ENCODE measurements around the gene ADAMTSL1. TPM values are rescaled to one million over a fixed set of nuclear protein-coding genes. Genes with fewer than 3 reads are reported as not detected.

Gene ADAMTSL1
- total and polyA plus RNA-seq, 2 experiments from 2014 or later, result 2.3 to 5.0 TPM

DNA sequence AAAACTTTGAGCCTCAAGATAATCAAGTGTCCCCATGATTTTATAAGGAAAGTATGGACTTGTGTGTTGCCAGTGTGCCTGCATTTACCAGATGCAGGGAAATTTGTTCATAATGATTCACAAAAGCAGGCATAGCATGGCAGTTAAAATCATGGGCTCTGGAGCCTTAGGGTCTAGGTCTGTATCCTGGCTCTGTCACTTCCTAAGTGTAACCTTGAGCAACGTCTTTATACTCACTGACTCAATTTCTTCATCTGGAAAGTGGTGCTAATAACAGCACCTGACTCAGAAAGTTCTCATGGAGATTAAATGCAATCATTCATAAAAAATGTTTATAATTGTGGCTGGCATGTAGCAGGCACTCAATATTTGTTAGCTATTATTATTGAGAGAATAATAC lies 324.2 kb downstream of the ADAMTSL1 start (continued):
- TF ChIP-seq REST (IDR thresholded peaks at IDR 0.05; ENCODE audit: unreplicated experiment) (no peak), ZNF331 (CRISPR knock-in tag; IDR thresholded peaks at IDR 0.05; ENCODE audit: low read depth) (no peak), NANOG (IDR thresholded peaks at IDR 0.05; ENCODE audit: borderline replicate concordance) (no peak), EZH2 (IDR thresholded peaks at IDR 0.05; ENCODE audit: low read depth, unreplicated experiment) (no peak)
- TF ChIP-seq, protein P1, sequence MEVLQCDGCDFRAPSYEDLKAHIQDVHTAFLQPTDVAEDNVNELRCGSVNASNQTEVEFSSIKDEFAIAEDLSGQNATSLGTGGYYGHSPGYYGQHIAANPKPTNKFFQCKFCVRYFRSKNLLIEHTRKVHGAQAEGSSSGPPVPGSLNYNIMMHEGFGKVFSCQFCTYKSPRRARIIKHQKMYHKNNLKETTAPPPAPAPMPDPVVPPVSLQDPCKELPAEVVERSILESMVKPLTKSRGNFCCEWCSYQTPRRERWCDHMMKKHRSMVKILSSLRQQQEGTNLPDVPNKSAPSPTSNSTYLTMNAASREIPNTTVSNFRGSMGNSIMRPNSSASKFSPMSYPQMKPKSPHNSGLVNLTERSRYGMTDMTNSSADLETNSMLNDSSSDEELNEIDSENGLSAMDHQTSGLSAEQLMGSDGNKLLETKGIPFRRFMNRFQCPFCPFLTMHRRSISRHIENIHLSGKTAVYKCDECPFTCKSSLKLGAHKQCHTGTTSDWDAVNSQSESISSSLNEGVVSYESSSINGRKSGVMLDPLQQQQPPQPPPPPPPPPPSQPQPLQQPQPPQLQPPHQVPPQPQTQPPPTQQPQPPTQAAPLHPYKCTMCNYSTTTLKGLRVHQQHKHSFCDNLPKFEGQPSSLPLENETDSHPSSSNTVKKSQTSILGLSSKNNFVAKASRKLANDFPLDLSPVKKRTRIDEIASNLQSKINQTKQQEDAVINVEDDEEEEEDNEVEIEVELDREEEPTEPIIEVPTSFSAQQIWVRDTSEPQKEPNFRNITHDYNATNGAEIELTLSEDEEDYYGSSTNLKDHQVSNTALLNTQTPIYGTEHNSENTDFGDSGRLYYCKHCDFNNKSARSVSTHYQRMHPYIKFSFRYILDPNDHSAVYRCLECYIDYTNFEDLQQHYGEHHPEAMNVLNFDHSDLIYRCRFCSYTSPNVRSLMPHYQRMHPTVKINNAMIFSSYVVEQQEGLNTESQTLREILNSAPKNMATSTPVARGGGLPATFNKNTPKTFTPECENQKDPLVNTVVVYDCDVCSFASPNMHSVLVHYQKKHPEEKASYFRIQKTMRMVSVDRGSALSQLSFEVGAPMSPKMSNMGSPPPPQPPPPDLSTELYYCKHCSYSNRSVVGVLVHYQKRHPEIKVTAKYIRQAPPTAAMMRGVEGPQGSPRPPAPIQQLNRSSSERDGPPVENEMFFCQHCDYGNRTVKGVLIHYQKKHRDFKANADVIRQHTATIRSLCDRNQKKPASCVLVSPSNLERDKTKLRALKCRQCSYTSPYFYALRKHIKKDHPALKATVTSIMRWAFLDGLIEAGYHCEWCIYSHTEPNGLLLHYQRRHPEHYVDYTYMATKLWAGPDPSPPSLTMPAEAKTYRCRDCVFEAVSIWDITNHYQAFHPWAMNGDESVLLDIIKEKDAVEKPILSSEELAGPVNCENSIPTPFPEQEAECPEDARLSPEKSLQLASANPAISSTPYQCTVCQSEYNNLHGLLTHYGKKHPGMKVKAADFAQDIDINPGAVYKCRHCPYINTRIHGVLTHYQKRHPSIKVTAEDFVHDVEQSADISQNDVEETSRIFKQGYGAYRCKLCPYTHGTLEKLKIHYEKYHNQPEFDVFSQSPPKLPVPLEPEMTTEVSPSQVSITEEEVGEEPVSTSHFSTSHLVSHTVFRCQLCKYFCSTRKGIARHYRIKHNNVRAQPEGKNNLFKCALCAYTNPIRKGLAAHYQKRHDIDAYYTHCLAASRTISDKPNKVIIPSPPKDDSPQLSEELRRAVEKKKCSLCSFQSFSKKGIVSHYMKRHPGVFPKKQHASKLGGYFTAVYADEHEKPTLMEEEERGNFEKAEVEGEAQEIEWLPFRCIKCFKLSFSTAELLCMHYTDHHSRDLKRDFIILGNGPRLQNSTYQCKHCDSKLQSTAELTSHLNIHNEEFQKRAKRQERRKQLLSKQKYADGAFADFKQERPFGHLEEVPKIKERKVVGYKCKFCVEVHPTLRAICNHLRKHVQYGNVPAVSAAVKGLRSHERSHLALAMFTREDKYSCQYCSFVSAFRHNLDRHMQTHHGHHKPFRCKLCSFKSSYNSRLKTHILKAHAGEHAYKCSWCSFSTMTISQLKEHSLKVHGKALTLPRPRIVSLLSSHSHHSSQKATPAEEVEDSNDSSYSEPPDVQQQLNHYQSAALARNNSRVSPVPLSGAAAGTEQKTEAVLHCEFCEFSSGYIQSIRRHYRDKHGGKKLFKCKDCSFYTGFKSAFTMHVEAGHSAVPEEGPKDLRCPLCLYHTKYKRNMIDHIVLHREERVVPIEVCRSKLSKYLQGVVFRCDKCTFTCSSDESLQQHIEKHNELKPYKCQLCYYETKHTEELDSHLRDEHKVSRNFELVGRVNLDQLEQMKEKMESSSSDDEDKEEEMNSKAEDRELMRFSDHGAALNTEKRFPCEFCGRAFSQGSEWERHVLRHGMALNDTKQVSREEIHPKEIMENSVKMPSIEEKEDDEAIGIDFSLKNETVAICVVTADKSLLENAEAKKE (CRISPR knock-in tag; IDR thresholded peaks at IDR 0.05), result no peak
